GM23338 (cell line): ENCODE results near the gene NXPE2. TPM values are rescaled to one million over a fixed set of nuclear protein-coding genes. Genes with fewer than 3 reads are reported as not detected.

Experiments used
- ATAC-seq: fragments of 200-7000 bp; cut with Tn5 transposase; 3 replicates; pipeline ENCODE4 v1.9.1; 2020
- DNase-seq: peaks from one replicate; pipeline ENCODE4 v3.0.0-alpha.2; 2015; ENCODE audit warnings: low spot score
- H2AFZ ChIP-seq: fragments of 200-600 bp; sonication (generic); 2 replicates; pipeline ENCODE4 v1.8.0; 2016; ENCODE audit warnings: antibody characterized with exemption, mild to moderate bottlenecking, moderate library complexity
- H3F3A ChIP-seq: fragments of 200-600 bp; sonication (generic); replicated peaks from 2 replicates; pipeline ENCODE4 v1.8.0; 2017; ENCODE audit warnings: antibody characterized with exemption, mixed run types, low read depth
- H3K27ac ChIP-seq: fragments of 200-600 bp; sonication (generic); 2 replicates; pipeline ENCODE4 v1.6.1; 2016; ENCODE audit warnings: low read depth
- H3K27me3 ChIP-seq: fragments of 200-600 bp; sonication (generic); 2 replicates; pipeline ENCODE4 v1.8.0; 2016; ENCODE audit warnings: mild to moderate bottlenecking, mixed run types, moderate library complexity; ENCODE audit not compliant: insufficient read depth
- H3K36me3 ChIP-seq: fragments of 200-600 bp; sonication (generic); 2 replicates; pipeline ENCODE4 v1.8.0; 2016; ENCODE audit warnings: mild to moderate bottlenecking; ENCODE audit not compliant: insufficient read depth
- H3K4me1 ChIP-seq: fragments of 200-600 bp; sonication (generic); 2 replicates; pipeline ENCODE4 v1.8.0; 2016; ENCODE audit warnings: mild to moderate bottlenecking, moderate library complexity; ENCODE audit not compliant: insufficient read depth
- H3K4me2 ChIP-seq: fragments of 200-600 bp; sonication (generic); 2 replicates; pipeline ENCODE4 v1.7.1; 2017; ENCODE audit warnings: mixed run types
- H3K4me3 ChIP-seq: fragments of 200-600 bp; sonication (generic); 2 replicates; pipeline ENCODE4 v1.6.1; 2016; ENCODE audit warnings: mixed run types
- H3K79me2 ChIP-seq: fragments of 200-600 bp; sonication (generic); replicated peaks from 2 replicates; pipeline ENCODE4 v1.8.0; 2017; ENCODE audit warnings: mild to moderate bottlenecking; ENCODE audit not compliant: insufficient read depth
- H3K9me2 ChIP-seq: fragments of 200-600 bp; sonication (generic); 2 replicates; pipeline ENCODE4 v1.8.0; 2017; ENCODE audit not compliant: insufficient read depth
- H4K20me1 ChIP-seq: fragments of 200-600 bp; sonication (generic); replicated peaks from 2 replicates; pipeline ENCODE4 v1.8.0; 2017; ENCODE audit warnings: mild to moderate bottlenecking; ENCODE audit not compliant: insufficient read depth
- H3K27ac Mint-ChIP-seq: 2 replicates; pipeline ENCODE4 v1.8.0; 2020; ENCODE audit warnings: inconsistent platforms, mild to moderate bottlenecking, moderate library complexity, mixed read lengths
- H3K27me3 Mint-ChIP-seq: 3 replicates; pipeline ENCODE4 v1.8.0; 2022; ENCODE audit warnings: low read depth, mild to moderate bottlenecking, moderate library complexity, mixed read lengths, inconsistent platforms; ENCODE audit not compliant: insufficient read depth, poor library complexity
- H3K36me3 Mint-ChIP-seq: 3 replicates; pipeline ENCODE4 v1.8.0; 2021; ENCODE audit warnings: low read depth, mild to moderate bottlenecking, inconsistent platforms, moderate library complexity, mixed read lengths
- H3K4me1 Mint-ChIP-seq: 3 replicates; pipeline ENCODE4 v1.8.0; 2020; ENCODE audit warnings: mild to moderate bottlenecking, inconsistent platforms, mixed read lengths
- H3K4me3 Mint-ChIP-seq: 3 replicates; pipeline ENCODE4 v1.8.0; 2021; ENCODE audit warnings: moderate library complexity, mild to moderate bottlenecking, inconsistent platforms, mixed read lengths
- H3K9me3 Mint-ChIP-seq: 3 replicates; pipeline ENCODE4 v1.8.0; 2020; ENCODE audit warnings: moderate library complexity, mild to moderate bottlenecking, inconsistent platforms, mixed read lengths
- CREB1 ChIP-seq: fragments of 250-450 bp; sonication (Bioruptor Pico); IDR thresholded peaks from 2 replicates; pipeline ENCODE4 v1.5.0; 2020; ENCODE audit warnings: low read depth, mild to moderate bottlenecking, moderate library complexity
- CTCF ChIP-seq, 2 experiments: fragments of 200-600 bp in 1 of 2; sonication (generic) in 1 of 2; conservative IDR thresholded peaks; 2 replicates each; pipeline versions ENCODE4 v1.5.1 to v1.6.1; 2016 to 2017; ENCODE audit warnings: antibody characterized with exemption in 2 of 2, low read depth in 2 of 2, mild to moderate bottlenecking in 2 of 2, moderate library complexity in 1 of 2
- ETS1 ChIP-seq: IDR thresholded peaks from 2 replicates; pipeline ENCODE4 v1.6.1; 2016; ENCODE audit warnings: antibody characterized with exemption
- EZH2 ChIP-seq: fragments of 200-600 bp; sonication (generic); IDR thresholded peaks from one replicate; pipeline ENCODE4 v1.8.0; 2017; ENCODE audit warnings: antibody characterized with exemption, mild to moderate bottlenecking, low read depth; ENCODE audit not compliant: unreplicated experiment
- EZH2phosphoT487 ChIP-seq: fragments of 200-600 bp; sonication (generic); IDR thresholded peaks from one replicate; pipeline ENCODE4 v1.8.1; 2018; ENCODE audit warnings: antibody characterized with exemption; ENCODE audit not compliant: unreplicated experiment
- JUNB ChIP-seq: IDR thresholded peaks from one replicate; pipeline ENCODE4 v1.6.1; 2016; ENCODE audit warnings: antibody characterized with exemption; ENCODE audit not compliant: unreplicated experiment
- NANOG ChIP-seq: IDR thresholded peaks from 2 replicates; pipeline ENCODE4 v1.6.1; 2016; ENCODE audit warnings: antibody characterized with exemption, borderline replicate concordance
- POLR2AphosphoS5 ChIP-seq: IDR thresholded peaks from 2 replicates; pipeline ENCODE4 v1.6.1; 2016; ENCODE audit warnings: antibody characterized with exemption, low read depth
- REST ChIP-seq: IDR thresholded peaks from one replicate; pipeline ENCODE4 v1.6.1; 2018; ENCODE audit warnings: antibody characterized with exemption; ENCODE audit not compliant: unreplicated experiment
- STAT1 ChIP-seq: IDR thresholded peaks from one replicate; pipeline ENCODE4 v1.6.1; 2016; ENCODE audit warnings: antibody characterized with exemption; ENCODE audit not compliant: unreplicated experiment
- ZNF114 ChIP-seq: fragments of 250-450 bp; sonication (Bioruptor Pico); IDR thresholded peaks from 2 replicates; pipeline ENCODE4 v1.5.0; 2020; ENCODE audit warnings: mild to moderate bottlenecking, moderate library complexity
- ZNF331 ChIP-seq: fragments of 250-450 bp; sonication (Bioruptor Pico); IDR thresholded peaks from 2 replicates; pipeline ENCODE4 v1.5.0; 2020; ENCODE audit warnings: low read depth, mild to moderate bottlenecking, moderate library complexity
- ZNF462 ChIP-seq: fragments of 250-450 bp; sonication (Bioruptor Pico); IDR thresholded peaks from 2 replicates; pipeline ENCODE4 v1.5.0; 2020; ENCODE audit warnings: mild to moderate bottlenecking, moderate library complexity
- polyA plus RNA-seq: library from polyadenylated mRNA; unstranded; fragments of >200 nt; fragmentation: Nextera tagmentation; extraction: Ambion mirVana; gene quantifications from 2 replicates; pipeline ENCODE4 v1.2.1, GENCODE V29; 2016
- total RNA-seq: library from RNA; depleted of rRNA; stranded (reverse); fragments of >200 nt; shearing (Covaris generic); gene quantifications from 2 replicates; pipeline ENCODE4 v1.2.3, GENCODE V29; 2014

The NXPE2 gene
- total and polyA plus RNA-seq, 2 experiments from 2014 or later, result 0.10 TPM; not detected in 1

- Mint-ChIP-seq H3K4me3 (no peak overlapping the region), H3K27ac (no peak overlapping the region), H3K4me1 (no peaks in the 10 kb centered on the region; the same call in 2 of the 3 replicates), H3K36me3 (no peaks in the 10 kb centered on the region), H3K27me3 (no peaks in the 10 kb centered on the region), H3K9me3 (peaks cover 2% of the 10 kb centered on the region; the same call in 1 of the 3 replicates)
- no peak overlapping the region for H2AFZ ChIP-seq
- H3K27me3 ChIP-seq, result no peaks in the 10 kb centered on the region
- no peaks in the 10 kb centered on the region for H3K4me1 ChIP-seq
- no peak overlapping the region for H3K27ac ChIP-seq
- DNase-seq (no peak), ATAC-seq (no peak)
- H3K79me2 ChIP-seq, result no peaks in the 10 kb centered on the region
- no peaks in the 10 kb centered on the region for H3K36me3 ChIP-seq
- H4K20me1 ChIP-seq, result no peaks in the 10 kb centered on the region
- no peaks in the 10 kb centered on the region; the same call in 1 of the 2 replicates for H3K9me2 ChIP-seq
- no peaks in the 10 kb centered on the region for H3F3A ChIP-seq
- no peak overlapping the region for H3K4me2 ChIP-seq
- TF ChIP-seq ETS1 (no peak), ZNF114 (CRISPR knock-in tag) (no peak), CTCF (conservative IDR thresholded peaks at IDR 0.05; ENCODE audit: low read depth in 2 of 2) (no peak), POLR2AphosphoS5 (no peak), EZH2phosphoT487 (no peak), STAT1 (no peak), REST (no peak), ZNF331 (CRISPR knock-in tag) (no peak), CREB1 (CRISPR knock-in tag) (no peak), EZH2 (no peak), JUNB (no peak), ZNF462 (CRISPR knock-in tag) (no peak), NANOG (no peak)
- no peak overlapping the region for H3K4me3 ChIP-seq
Observed at GRCh38 chr11:114746013-114746412, 67.7 kb downstream of the NXPE2 start.
